Right lobe of liver (tissue), 6 donors: ENCODE results near the gene MRPL24. TPM values are rescaled to one million over a fixed set of nuclear protein-coding genes. Genes with fewer than 3 reads are reported as not detected.
"Not testable (repeated sequence)": the region's sequence is repeated elsewhere in the genome, so short reads cannot be mapped to it uniquely, and the experiment has no call there.

Experiments used
- ATAC-seq, 4 donors: fragments of 200-7000 bp; cut with Tn5 transposase; one replicate each; pipeline ENCODE4 v1.9.1; 2020; ENCODE audit warnings: mild to moderate bottlenecking in 4 of 4, moderate library complexity in 4 of 4
- DNase-seq, 3 donors: peaks; one replicate each; pipeline ENCODE4 v3.0.0-alpha.2; 2020
- H3K27ac ChIP-seq, 3 donors: fragments of 200-600 bp; one replicate each; pipeline ENCODE4 v1.8.0; 2022
- H3K27me3 ChIP-seq, 2 donors: fragments of 200-600 bp; one replicate each; pipeline ENCODE4 v1.8.0; 2022
- H3K36me3 ChIP-seq, 4 donors: fragments of 200-600 bp; sonication (generic) in 1 of 4; one replicate each; pipeline versions ENCODE4 v1.5.1 to v1.8.0; 2017 to 2022; ENCODE audit warnings: control low read depth in 1 of 4
- H3K4me1 ChIP-seq, 4 donors: fragments of 200-600 bp; sonication (generic) in 1 of 4; one replicate each; pipeline versions ENCODE4 v1.5.1 to v1.8.0; 2017 to 2022; ENCODE audit warnings: control low read depth in 1 of 4
- H3K4me3 ChIP-seq, 3 donors: fragments of 200-600 bp; one replicate each; pipeline ENCODE4 v1.8.0; 2022
- H3K9me3 ChIP-seq, 4 donors: fragments of 200-600 bp; sonication (generic) in 1 of 4; one replicate each; pipeline versions ENCODE4 v1.5.1 to v1.8.0; 2017 to 2022; ENCODE audit warnings: control low read depth in 1 of 4
- POLR2A ChIP-seq: fragments of 450-650 bp; IDR thresholded peaks from one replicate; pipeline ENCODE4 v1.6.1; 2017; ENCODE audit warnings: antibody characterized with exemption, mild to moderate bottlenecking
- WGBS: methylation state at CpG from one replicate; pipeline ENCODE4 v1.1.6; 2018; ENCODE audit warnings: low coverage, low lambda C conversion rate; ENCODE audit not compliant: insufficient coverage; ENCODE audit errors: missing lambda C conversion rate; 5-methylcytosine and 5-hydroxymethylcytosine counted together
- intact Hi-C, 2 donors: fragments of 100-400 bp; cut with DNase I; formaldehyde crosslinking; loops; one replicate each; pipeline versions ENCODE4 v1.11.2 to v1.14.1; 2022
- total RNA-seq, 6 experiments: library from RNA; depleted of rRNA in 2 of 6; stranded (reverse); fragments of >200 nt in 2 of 6; fragmentation: NEBNext Ultra II Directional in 3 of 6; extraction: Animal tissue kit (Norgen Biotek cat#: 25700) in 3 of 6; gene quantifications; one replicate each; pipeline versions ENCODE4 v1.1.0 to v1.2.4, GENCODE V29; 2016 to 2023
- TF ChIP-seq, protein P1 (sequence below), 4 donors: fragments of 200-600 bp in 3 of 4; fragments of 450-650 bp in 1 of 4; IDR thresholded peaks; one replicate each; pipeline versions ENCODE4 v1.5.1 to v1.8.0; 2016 to 2022; ENCODE audit warnings: antibody characterized with exemption in 4 of 4, mild to moderate bottlenecking in 2 of 4
- donor health status: DM: no; HTN: yes; CAD: no.
- donor health status: DM: no; HTN: no; CAD: no.
- donor health status: DM: no; HTN: no; CAD: no.
- donor health status: DM: no; HTN: yes; CAD: no.
- donor health status: DM: no; HTN: yes; CAD: no.

The MRPL24 gene
- total RNA-seq, 6 experiments from 2014 or later, result 47.2 to 83.2 (median 61.4) TPM

DNA sequence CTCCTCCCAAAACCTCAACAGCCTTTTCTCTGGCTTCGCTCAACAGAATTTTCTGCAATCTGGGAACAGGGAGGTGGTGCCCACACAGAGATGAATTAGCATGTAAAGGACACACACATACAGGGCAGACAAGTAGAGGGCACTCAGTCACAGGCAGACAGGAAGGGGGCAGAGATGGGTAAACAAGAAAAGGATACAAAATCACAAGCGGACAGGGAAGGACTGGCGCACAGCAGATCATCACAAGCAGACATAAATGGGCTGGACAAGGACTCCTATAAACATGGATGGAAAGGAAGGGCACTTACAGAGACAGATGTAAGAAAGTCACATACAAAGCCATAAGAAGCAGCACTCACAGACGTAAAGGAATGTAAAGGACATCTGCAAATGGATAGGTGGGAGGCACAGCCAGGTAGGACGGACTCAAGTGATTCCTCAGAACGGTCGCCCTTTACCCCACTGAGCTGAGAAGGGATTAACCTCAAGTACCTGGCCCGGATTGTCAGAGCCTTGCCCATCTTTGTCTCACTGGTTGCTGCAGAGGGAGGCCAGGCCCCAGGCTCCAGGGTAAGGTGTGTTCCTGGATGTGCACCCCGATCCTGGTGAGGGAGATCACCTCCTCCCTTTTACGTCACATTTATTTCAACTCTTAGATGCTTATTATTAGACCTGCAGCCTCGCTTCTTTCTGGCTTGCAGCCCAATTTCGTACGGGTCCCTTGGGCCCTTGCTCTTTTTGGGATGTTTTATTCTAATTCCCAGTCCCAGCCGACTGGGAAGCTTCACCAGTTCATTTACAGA lies 25.6 kb upstream of the MRPL24 start:
- TF ChIP-seq POLR2A, result no peak
- TF ChIP-seq, protein P1, sequence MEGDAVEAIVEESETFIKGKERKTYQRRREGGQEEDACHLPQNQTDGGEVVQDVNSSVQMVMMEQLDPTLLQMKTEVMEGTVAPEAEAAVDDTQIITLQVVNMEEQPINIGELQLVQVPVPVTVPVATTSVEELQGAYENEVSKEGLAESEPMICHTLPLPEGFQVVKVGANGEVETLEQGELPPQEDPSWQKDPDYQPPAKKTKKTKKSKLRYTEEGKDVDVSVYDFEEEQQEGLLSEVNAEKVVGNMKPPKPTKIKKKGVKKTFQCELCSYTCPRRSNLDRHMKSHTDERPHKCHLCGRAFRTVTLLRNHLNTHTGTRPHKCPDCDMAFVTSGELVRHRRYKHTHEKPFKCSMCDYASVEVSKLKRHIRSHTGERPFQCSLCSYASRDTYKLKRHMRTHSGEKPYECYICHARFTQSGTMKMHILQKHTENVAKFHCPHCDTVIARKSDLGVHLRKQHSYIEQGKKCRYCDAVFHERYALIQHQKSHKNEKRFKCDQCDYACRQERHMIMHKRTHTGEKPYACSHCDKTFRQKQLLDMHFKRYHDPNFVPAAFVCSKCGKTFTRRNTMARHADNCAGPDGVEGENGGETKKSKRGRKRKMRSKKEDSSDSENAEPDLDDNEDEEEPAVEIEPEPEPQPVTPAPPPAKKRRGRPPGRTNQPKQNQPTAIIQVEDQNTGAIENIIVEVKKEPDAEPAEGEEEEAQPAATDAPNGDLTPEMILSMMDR (IDR thresholded peaks at IDR 0.05), result no peak
- whole genome bisulfite sequencing, result 7% methylated on average over 11 of the region's 14 CpGs
- DNase-seq (no peak), ATAC-seq (peak; percentile 6 to 22 (median 14))
- Histone ChIP-seq H3K36me3 (peaks cover 0 to 6% (median 0%) of the 10 kb centered on the region in 4 donors), H3K9me3 (no peaks in the 10 kb centered on the region), H3K27me3 (no peaks in the 10 kb centered on the region), H3K4me3 (peak overlapping the region; percentile 64 to 91 (median 73)), H3K27ac (peak overlapping the region; percentile 71 to 85 (median 79)), H3K4me1 (peaks cover 0 to 30% (median 3%) of the 10 kb centered on the region in 4 donors)
- intact Hi-C loops, result no loop called here

DNA sequence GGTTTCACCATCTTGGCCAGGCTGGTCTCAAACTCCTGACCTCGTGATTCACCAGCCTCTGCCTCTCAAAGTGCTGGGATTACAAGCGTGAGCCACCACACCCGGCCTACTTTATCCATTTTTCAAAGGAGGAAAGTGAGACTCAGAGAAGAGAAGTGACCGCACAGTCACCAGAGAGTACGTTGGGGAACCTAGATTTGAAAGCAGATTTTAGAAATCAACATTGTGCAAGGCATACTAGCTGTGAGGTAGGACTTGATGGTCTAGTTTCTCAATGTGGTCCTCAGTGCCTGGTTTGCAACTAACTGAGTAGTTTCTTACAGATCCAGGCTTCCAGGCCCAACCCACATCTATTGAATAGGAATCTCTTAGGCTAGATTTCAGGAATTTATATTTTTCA lies 24.8 kb upstream of the MRPL24 start:
- no peaks in the 10 kb centered on the region for H3K9me3 ChIP-seq
- H3K36me3 ChIP-seq, result peaks cover 0 to 5% (median 0%) of the 10 kb centered on the region in 4 donors
- 92% methylated on average over 4 of the region's 5 CpGs for WGBS
- H3K4me3 ChIP-seq, result peak overlapping the region in 2 of 3 donors; percentile 73 to 91
- ATAC-seq, result no peak
- TF ChIP-seq, protein P1 (IDR thresholded peaks at IDR 0.05), result no peak
- TF ChIP-seq POLR2A, result no peak
- H3K27ac ChIP-seq, result peak overlapping the region in 1 of 3 donors; percentile 85
- peaks cover 0 to 22% (median 3%) of the 10 kb centered on the region in 4 donors for H3K4me1 ChIP-seq
- DNase-seq, result no peak
- H3K27me3 ChIP-seq, result no peaks in the 10 kb centered on the region
- intact Hi-C loops, result no loop called here

DNA sequence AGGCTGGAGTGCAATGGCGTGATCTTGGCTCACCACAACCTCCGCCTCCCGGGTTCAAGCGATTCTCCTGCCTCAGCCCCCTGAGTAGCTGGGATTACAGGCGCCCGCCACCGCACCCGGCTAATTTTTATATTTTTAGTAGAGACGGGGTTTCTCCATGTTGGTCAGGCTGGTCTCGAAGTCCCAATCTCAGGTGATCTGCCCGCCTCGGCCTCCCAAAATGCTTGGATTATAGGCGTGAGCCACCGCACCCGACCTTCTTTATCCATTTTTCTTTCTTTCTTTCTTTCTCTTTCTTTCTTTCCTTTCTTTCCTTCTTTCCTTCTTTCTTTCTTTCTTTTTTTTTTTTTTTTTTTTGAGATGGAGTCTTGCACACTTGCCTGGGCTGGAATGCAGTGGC lies 24.2 kb upstream of the MRPL24 start:
- H3K4me3 ChIP-seq, H3K9me3 ChIP-seq, DNase-seq, H3K27ac ChIP-seq, ATAC-seq, H3K27me3 ChIP-seq, H3K36me3 ChIP-seq, intact Hi-C loops: not testable (repeated sequence)
- H3K4me1 ChIP-seq, result peaks cover 0 to 21% (median 3%) of the 10 kb centered on the region in 4 donors
- WGBS, result 97% methylated on average over 14 of the region's 15 CpGs

DNA sequence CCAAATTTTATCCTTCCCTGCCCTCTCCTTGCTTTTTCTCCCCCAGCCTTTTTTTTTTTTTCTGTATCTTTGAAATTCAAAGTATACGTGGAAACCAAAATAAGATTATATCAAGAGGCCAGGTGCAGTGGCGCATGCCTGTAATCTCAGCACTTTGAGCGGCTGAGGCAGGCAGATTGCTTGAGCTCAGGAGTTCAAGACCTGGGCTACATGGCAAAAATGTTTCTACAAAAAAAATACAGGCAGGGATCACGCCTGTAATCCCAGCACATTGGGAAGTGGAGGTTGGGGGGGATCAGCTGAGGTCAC lies 19.9 kb upstream of the MRPL24 start:
- H3K27ac ChIP-seq, result no peak overlapping the region
- DNase-seq, result no peak

More for the DNA sequence above, 19.9 kb upstream of the MRPL24 start:
- no peak for TF ChIP-seq POLR2A
- TF ChIP-seq, protein P1 (IDR thresholded peaks at IDR 0.05), result no peak
- no peaks in the 10 kb centered on the region for H3K9me3 ChIP-seq
- no peaks in the 10 kb centered on the region for H3K27me3 ChIP-seq
- intact Hi-C loops, result no loop called here
- no peak for ATAC-seq
- H3K4me1 ChIP-seq, result peaks cover 0 to under 1% (median 0%) of the 10 kb centered on the region in 4 donors
- no peaks in the 10 kb centered on the region for H3K36me3 ChIP-seq
- H3K4me3 ChIP-seq, result no peak overlapping the region
- 74% methylated on average over 4 of the region's 4 CpGs for WGBS
